ENCODE results near the gene NRSN1. TPM values are rescaled to one million over a fixed set of nuclear protein-coding genes. Genes with fewer than 3 reads are reported as not detected.

NRSN1 gene
- total and polyA plus RNA-seq, 3 experiments from 2014 or later = not detected

DNA sequence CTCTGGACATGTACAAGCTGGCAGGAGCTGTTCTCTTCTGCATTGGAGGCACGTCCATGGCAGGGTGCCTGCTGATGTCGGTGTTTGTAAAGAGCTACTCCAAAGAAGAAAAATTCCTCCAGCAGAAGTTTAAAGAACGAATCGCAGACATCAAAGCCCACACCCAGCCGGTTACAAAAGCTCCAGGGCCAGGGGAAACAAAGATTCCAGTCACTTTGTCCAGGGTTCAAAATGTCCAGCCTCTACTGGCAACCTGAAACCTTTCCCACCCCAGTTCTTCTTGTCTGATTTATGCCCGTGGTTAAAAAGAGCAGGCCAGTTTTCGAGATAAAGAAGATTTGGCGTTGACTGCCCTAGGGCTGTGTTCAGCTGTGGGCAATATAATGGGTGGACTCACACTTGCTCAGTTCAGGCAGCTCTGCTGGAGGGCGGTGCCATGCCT is 19.7 kb downstream of the NRSN1 start:
- H3K27me3 ChIP-seq (ENCODE audit: insufficient read depth, low read length, poor library complexity, severe bottlenecking) = no peaks in the 10 kb centered on the region
- peaks cover 4 to 9% of the 10 kb centered on the region in 2 donors for H3K27me3 Mint-ChIP-seq
- H3K36me3 Mint-ChIP-seq = no peaks in the 10 kb centered on the region
- H3K4me1 Mint-ChIP-seq = no peaks in the 10 kb centered on the region
- no peak overlapping the region for H3K4me3 Mint-ChIP-seq
- H3K4me1 ChIP-seq (ENCODE audit: insufficient read depth, low read length) = no peaks in the 10 kb centered on the region
- DNase-seq = no peak
- H3K9me3 Mint-ChIP-seq = peaks cover 0 to 7% (median 2%) of the 10 kb centered on the region in 5 donors
- no peak overlapping the region for H3K27ac ChIP-seq (ENCODE audit: low read depth, low read length)
- ChIA-PET CTCF (no interaction called here), POLR2A (no interaction called here)
- no peak overlapping the region for H3K4me3 ChIP-seq (ENCODE audit: low read length)
- H3K9me3 ChIP-seq (ENCODE audit: low read length) = no peaks in the 10 kb centered on the region
- no peak overlapping the region for H3K27ac Mint-ChIP-seq
- H3K36me3 ChIP-seq (ENCODE audit: insufficient read depth, low read length) = no peaks in the 10 kb centered on the region

- Mint-ChIP-seq H3K36me3 (no peaks in the 10 kb centered on the region), H3K27ac (no peak overlapping the region), H3K9me3 (peaks cover 0 to 5% (median 2%) of the 10 kb centered on the region in 5 donors), H3K4me1 (no peaks in the 10 kb centered on the region), H3K4me3 (no peak overlapping the region), H3K27me3 (peaks cover 6 to 9% of the 10 kb centered on the region in 2 donors)
- CTCF ChIA-PET = no interaction called here
- Histone ChIP-seq H3K4me3 (ENCODE audit: low read length) (no peak overlapping the region), H3K27me3 (ENCODE audit: insufficient read depth, low read length, poor library complexity, severe bottlenecking) (no peaks in the 10 kb centered on the region), H3K27ac (ENCODE audit: low read depth, low read length) (no peak overlapping the region), H3K9me3 (ENCODE audit: low read length) (no peaks in the 10 kb centered on the region), H3K4me1 (ENCODE audit: insufficient read depth, low read length) (no peaks in the 10 kb centered on the region), H3K36me3 (ENCODE audit: insufficient read depth, low read length) (no peaks in the 10 kb centered on the region)
- POLR2A ChIA-PET = no interaction called here
- no peak for DNase-seq
These were observed 20.9 kb downstream of the NRSN1 start for GRCh38 chr6:24146871-24147270.

DNA sequence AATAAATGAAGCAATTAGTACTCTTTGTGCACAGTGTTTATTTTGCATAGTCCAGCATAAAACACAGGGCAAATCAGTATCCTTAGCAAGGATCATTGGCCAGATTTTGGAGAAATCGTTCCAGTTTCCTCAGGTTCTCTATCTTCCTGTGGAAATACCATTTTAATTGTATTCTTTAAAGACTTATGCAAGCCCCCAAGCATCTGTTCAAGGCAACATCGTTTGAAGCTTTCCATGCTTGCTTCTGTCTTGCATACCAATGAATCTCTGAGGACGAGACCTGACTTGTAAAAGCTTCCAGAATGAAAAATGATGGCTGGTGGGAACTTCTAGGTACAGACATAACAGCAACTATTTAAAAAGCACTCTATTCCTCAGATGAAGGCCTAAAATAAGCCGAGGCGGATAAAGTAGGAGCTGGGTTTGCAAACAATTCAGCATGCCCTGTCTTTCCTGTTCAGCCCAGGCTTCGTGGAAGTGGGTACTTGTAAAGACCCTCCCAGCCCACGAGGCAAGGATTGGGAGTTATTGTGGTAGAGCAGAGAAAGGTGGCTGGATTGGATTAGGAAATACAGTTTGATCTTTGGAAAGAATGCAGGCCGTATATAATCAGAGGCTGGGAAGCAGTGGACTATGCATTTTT is 21.6 kb downstream of the NRSN1 start:
- CTCF ChIA-PET = no interaction called here
- no peak overlapping the region for H3K27ac ChIP-seq (ENCODE audit: low read depth, low read length)
- H3K9me3 ChIP-seq (ENCODE audit: low read length) = no peaks in the 10 kb centered on the region
- no peaks in the 10 kb centered on the region for H3K4me1 ChIP-seq (ENCODE audit: insufficient read depth, low read length)
- Mint-ChIP-seq H3K4me1 (no peaks in the 10 kb centered on the region), H3K9me3 (peaks cover 0 to 5% (median 2%) of the 10 kb centered on the region in 5 donors), H3K27ac (no peak overlapping the region), H3K4me3 (no peak overlapping the region), H3K36me3 (no peaks in the 10 kb centered on the region), H3K27me3 (peaks cover 6 to 9% of the 10 kb centered on the region in 2 donors)
- DNase-seq = no peak
- POLR2A ChIA-PET = no interaction called here
- no peaks in the 10 kb centered on the region for H3K36me3 ChIP-seq (ENCODE audit: insufficient read depth, low read length)
- H3K4me3 ChIP-seq (ENCODE audit: low read length) = no peak overlapping the region
- no peaks in the 10 kb centered on the region for H3K27me3 ChIP-seq (ENCODE audit: insufficient read depth, low read length, poor library complexity, severe bottlenecking)

- no peaks in the 10 kb centered on the region for H3K36me3 Mint-ChIP-seq
- DNase-seq = no peak
- no peak overlapping the region for H3K4me3 ChIP-seq (ENCODE audit: low read length)
- H3K27me3 Mint-ChIP-seq = peaks cover 6 to 9% of the 10 kb centered on the region in 2 donors
- H3K4me3 Mint-ChIP-seq = no peak overlapping the region
- peaks cover 0 to 5% (median 2%) of the 10 kb centered on the region in 5 donors for H3K9me3 Mint-ChIP-seq
- H3K36me3 ChIP-seq (ENCODE audit: insufficient read depth, low read length) = no peaks in the 10 kb centered on the region
- H3K9me3 ChIP-seq (ENCODE audit: low read length) = no peaks in the 10 kb centered on the region
- no peak overlapping the region for H3K27ac Mint-ChIP-seq
- POLR2A ChIA-PET = no interaction called here
- CTCF ChIA-PET = no interaction called here
- H3K4me1 ChIP-seq (ENCODE audit: insufficient read depth, low read length) = no peaks in the 10 kb centered on the region
- no peaks in the 10 kb centered on the region for H3K27me3 ChIP-seq (ENCODE audit: insufficient read depth, low read length, poor library complexity, severe bottlenecking)
- no peaks in the 10 kb centered on the region for H3K4me1 Mint-ChIP-seq
- no peak overlapping the region for H3K27ac ChIP-seq (ENCODE audit: low read depth, low read length)
These were observed 22.1 kb downstream of the NRSN1 start for GRCh38 chr6:24148154-24148570.

DNA sequence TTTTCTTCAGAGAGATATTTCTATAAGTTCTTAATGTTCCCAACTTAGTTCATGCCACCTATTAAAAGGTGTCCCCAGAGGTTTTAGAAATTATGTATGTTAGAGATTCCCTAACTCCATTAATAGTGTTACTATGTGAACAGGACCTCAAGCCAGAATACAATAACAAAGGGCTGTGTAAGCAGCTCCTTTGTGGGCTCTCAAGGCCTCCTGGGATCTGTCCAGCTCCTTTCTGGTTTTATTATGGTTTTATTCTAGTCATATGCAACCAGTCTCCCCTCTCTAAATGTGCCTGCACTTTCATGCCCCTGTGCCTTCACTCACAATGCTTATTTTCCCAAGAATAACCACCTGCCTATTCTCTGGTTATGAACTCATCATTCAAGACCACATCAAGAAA is 22.7 kb downstream of the NRSN1 start:
- POLR2A ChIA-PET = no interaction called here
- no peak overlapping the region for H3K4me3 Mint-ChIP-seq
- DNase-seq = no peak
- no peaks in the 10 kb centered on the region for H3K27me3 ChIP-seq (ENCODE audit: insufficient read depth, low read length, poor library complexity, severe bottlenecking)
- H3K36me3 Mint-ChIP-seq = no peaks in the 10 kb centered on the region
- H3K9me3 ChIP-seq (ENCODE audit: low read length) = no peaks in the 10 kb centered on the region
- no peak overlapping the region for H3K27ac Mint-ChIP-seq
- no peaks in the 10 kb centered on the region for H3K36me3 ChIP-seq (ENCODE audit: insufficient read depth, low read length)
- H3K9me3 Mint-ChIP-seq = peaks cover 0 to 5% (median 2%) of the 10 kb centered on the region in 5 donors
- H3K27me3 Mint-ChIP-seq = peaks cover 6 to 9% of the 10 kb centered on the region in 2 donors
- H3K27ac ChIP-seq (ENCODE audit: low read depth, low read length) = no peak overlapping the region
- no peak overlapping the region for H3K4me3 ChIP-seq (ENCODE audit: low read length)
- CTCF ChIA-PET = no interaction called here
- no peaks in the 10 kb centered on the region for H3K4me1 ChIP-seq (ENCODE audit: insufficient read depth, low read length)
- H3K4me1 Mint-ChIP-seq = no peaks in the 10 kb centered on the region

DNA sequence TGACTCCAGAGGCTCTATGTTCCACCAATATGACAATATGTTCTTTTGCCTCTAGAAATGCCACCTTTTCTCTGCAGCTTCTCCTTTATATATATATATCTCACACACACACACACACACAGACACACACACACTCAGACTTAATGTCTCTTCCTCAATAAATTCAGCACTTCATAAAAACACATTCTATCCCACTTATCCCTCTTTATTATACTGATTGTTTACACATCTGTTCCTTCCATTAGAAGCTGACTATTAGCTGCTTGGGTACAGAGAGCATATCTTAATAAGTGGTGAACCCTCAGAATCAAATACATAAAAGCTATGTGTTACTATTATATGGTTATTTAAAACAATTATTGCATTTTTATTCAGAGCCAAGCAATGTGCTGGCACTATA is 23.3 kb downstream of the NRSN1 start:
- no peak for DNase-seq
- H3K27me3 Mint-ChIP-seq = peaks cover 6 to 9% of the 10 kb centered on the region in 2 donors
- H3K36me3 Mint-ChIP-seq = no peaks in the 10 kb centered on the region
- Histone ChIP-seq H3K4me3 (ENCODE audit: low read length) (no peak overlapping the region), H3K27me3 (ENCODE audit: insufficient read depth, low read length, poor library complexity, severe bottlenecking) (no peaks in the 10 kb centered on the region), H3K27ac (ENCODE audit: low read depth, low read length) (no peak overlapping the region), H3K9me3 (ENCODE audit: low read length) (no peaks in the 10 kb centered on the region), H3K4me1 (ENCODE audit: insufficient read depth, low read length) (no peaks in the 10 kb centered on the region), H3K36me3 (ENCODE audit: insufficient read depth, low read length) (no peaks in the 10 kb centered on the region)
- peaks cover 0 to 5% (median 2%) of the 10 kb centered on the region in 5 donors for H3K9me3 Mint-ChIP-seq
- POLR2A ChIA-PET = no interaction called here
- no peak overlapping the region for H3K27ac Mint-ChIP-seq
- CTCF ChIA-PET = no interaction called here
- no peak overlapping the region for H3K4me3 Mint-ChIP-seq
- H3K4me1 Mint-ChIP-seq = no peaks in the 10 kb centered on the region

- no peaks in the 10 kb centered on the region for H3K4me1 Mint-ChIP-seq
- no peaks in the 10 kb centered on the region for H3K9me3 ChIP-seq (ENCODE audit: low read length)
- CTCF ChIA-PET = no interaction called here
These were observed 23.8 kb downstream of the NRSN1 start for GRCh38 chr6:24149836-24150235.

DNA sequence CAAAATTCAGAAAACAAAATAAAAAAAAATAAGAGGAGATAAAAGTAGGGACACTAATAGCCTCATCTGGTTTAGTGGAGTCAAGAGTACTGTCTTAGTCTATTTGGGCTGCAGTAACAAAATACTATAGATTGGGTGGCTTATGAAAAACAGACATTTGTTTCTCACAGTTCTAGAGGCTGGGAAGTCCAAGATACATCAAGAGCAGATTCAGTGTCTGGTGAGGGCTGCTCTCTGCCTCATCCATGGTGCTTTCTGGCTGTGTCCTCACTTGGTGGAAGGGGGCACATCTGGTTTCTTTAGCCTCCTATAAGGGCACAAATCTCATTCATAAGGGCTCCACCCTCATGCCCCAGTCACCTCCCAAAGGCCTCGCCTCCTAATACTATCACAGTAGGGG is 26.0 kb downstream of the NRSN1 start:
- ChIA-PET POLR2A (no interaction called here), CTCF (no interaction called here)
- Mint-ChIP-seq H3K36me3 (no peaks in the 10 kb centered on the region), H3K4me1 (no peaks in the 10 kb centered on the region), H3K4me3 (no peak overlapping the region), H3K27me3 (peaks cover 6 to 17% of the 10 kb centered on the region in 2 donors), H3K9me3 (peaks cover 0 to 5% (median 2%) of the 10 kb centered on the region in 5 donors), H3K27ac (no peak overlapping the region)
- Histone ChIP-seq H3K36me3 (ENCODE audit: insufficient read depth, low read length) (no peaks in the 10 kb centered on the region), H3K9me3 (ENCODE audit: low read length) (no peaks in the 10 kb centered on the region), H3K4me1 (ENCODE audit: insufficient read depth, low read length) (no peaks in the 10 kb centered on the region), H3K4me3 (ENCODE audit: low read length) (no peak overlapping the region), H3K27me3 (ENCODE audit: insufficient read depth, low read length, poor library complexity, severe bottlenecking) (no peaks in the 10 kb centered on the region), H3K27ac (ENCODE audit: low read depth, low read length) (no peak overlapping the region)
- DNase-seq = no peak

More at GRCh38 chr6:24149836-24150235, 23.8 kb downstream of the NRSN1 start:
- H3K4me3 Mint-ChIP-seq = no peak overlapping the region
- no peaks in the 10 kb centered on the region for H3K36me3 ChIP-seq (ENCODE audit: insufficient read depth, low read length)
- no peak overlapping the region for H3K4me3 ChIP-seq (ENCODE audit: low read length)
- H3K4me1 ChIP-seq (ENCODE audit: insufficient read depth, low read length) = no peaks in the 10 kb centered on the region
- H3K36me3 Mint-ChIP-seq = no peaks in the 10 kb centered on the region
- H3K27me3 Mint-ChIP-seq = peaks cover 6 to 9% of the 10 kb centered on the region in 2 donors
- H3K27ac Mint-ChIP-seq = no peak overlapping the region
- H3K9me3 Mint-ChIP-seq = peaks cover 0 to 4% (median 2%) of the 10 kb centered on the region in 5 donors
- no peak for DNase-seq
- no peaks in the 10 kb centered on the region for H3K27me3 ChIP-seq (ENCODE audit: insufficient read depth, low read length, poor library complexity, severe bottlenecking)
- no peak overlapping the region for H3K27ac ChIP-seq (ENCODE audit: low read depth, low read length)
- POLR2A ChIA-PET = no interaction called here
